SK-N-SH (cell line): ENCODE data around the gene C13orf42.

Experiments used
- CTCF ChIP-seq: fragments of 200-600 bp; sonication (generic); IDR thresholded peaks from 2 replicates; pipeline ENCODE4 v1.6.1; 2017; ENCODE audit warnings: antibody characterized with exemption, mild to moderate bottlenecking, moderate library complexity
- EP300 ChIP-seq, 2 experiments: IDR thresholded peaks; 2 replicates each; pipeline versions ENCODE4 v1.4.0 to v1.6.1; 2012; ENCODE audit warnings: borderline replicate concordance in 1 of 2, low read depth in 1 of 2, low read length in 1 of 2
- EZH2phosphoT487 ChIP-seq: fragments of 200-600 bp; sonication (generic); IDR thresholded peaks from 2 replicates; pipeline ENCODE4 v1.6.1; 2017; ENCODE audit warnings: low read depth, mixed run types, mild to moderate bottlenecking, antibody characterized with exemption, moderate library complexity, borderline replicate concordance
- FOSL2 ChIP-seq: IDR thresholded peaks from 2 replicates; pipeline ENCODE4 v1.4.0; 2012; ENCODE audit warnings: low read depth, mild to moderate bottlenecking, moderate library complexity, borderline replicate concordance
- NFIC ChIP-seq: IDR thresholded peaks from 2 replicates; pipeline ENCODE4 v1.4.0; 2012; ENCODE audit warnings: borderline replicate concordance
- POLR2AphosphoS5 ChIP-seq: IDR thresholded peaks from 2 replicates; pipeline ENCODE4 v1.6.1; 2012; ENCODE audit warnings: low read depth, low read length
- USF1 ChIP-seq: IDR thresholded peaks from 2 replicates; pipeline ENCODE4 v1.4.0; 2012; ENCODE audit warnings: low read depth, borderline replicate concordance

GRCh38 chr13:51041126-51041525, 69.9 kb downstream of the C13orf42 start:
- TF ChIP-seq NFIC (no peak), POLR2AphosphoS5 (no peak), CTCF (no peak), USF1 (no peak), FOSL2 (no peak), EZH2phosphoT487 (no peak), EP300 (IDR thresholded peaks at IDR 0.05; ENCODE audit: borderline replicate concordance in 1 of 2, low read depth in 1 of 2, low read length in 1 of 2) (no peak)
